ENCODE measurements around the gene TOLLIP. TPM values are rescaled to one million over a fixed set of nuclear protein-coding genes. Genes with fewer than 3 reads are reported as not detected.
"Not testable (repeated sequence)": the region's sequence is repeated elsewhere in the genome, so short reads cannot be mapped to it uniquely, and the experiment has no call there.

The TOLLIP gene
- total RNA-seq, 2 donors from 2014 or later: 46.0 to 46.3 TPM

GRCh38 chr11:1264444-1264843, 45.0 kb downstream of the TOLLIP start:
- H3K27me3 ChIP-seq (replicated peaks; ENCODE audit: insufficient read depth); DNase-seq (ENCODE audit: low spot score); H3K4me3 ChIP-seq; H3K36me3 ChIP-seq; H3K9me3 ChIP-seq: not testable (repeated sequence)
- peak; percentile 34 for ATAC-seq (ENCODE audit: insufficient number of reproducible peaks, low FRiP score, low read depth)
- TF ChIP-seq CTCF (IDR thresholded peaks at IDR 0.05): peak; percentile 42
- peaks cover 9 to 17% of the 10 kb centered on the region in 2 donors for H3K4me1 ChIP-seq (ENCODE audit: control insufficient read depth in 1 of 2, low read depth in 2 of 2)
- peak overlapping the region in 1 of 2 donors; percentile 58 for H3K27ac ChIP-seq

GRCh38 chr11:1263010-1263409, 46.4 kb downstream of the TOLLIP start:
- H3K4me3 ChIP-seq: peak overlapping the region; percentile 86
- no peak for ATAC-seq (ENCODE audit: insufficient number of reproducible peaks, low FRiP score, low read depth)
- no peak for TF ChIP-seq CTCF (IDR thresholded peaks at IDR 0.05)
- H3K36me3 ChIP-seq: no peaks in the 10 kb centered on the region
- peak overlapping the region; percentile 58 to 73 for H3K27ac ChIP-seq
- DNase-seq (ENCODE audit: low spot score): no peak
- no peaks in the 10 kb centered on the region for H3K9me3 ChIP-seq
- H3K4me1 ChIP-seq (ENCODE audit: control insufficient read depth in 1 of 2, low read depth in 2 of 2): peaks cover 9 to 17% of the 10 kb centered on the region in 2 donors
- no peaks in the 10 kb centered on the region for H3K27me3 ChIP-seq (replicated peaks; ENCODE audit: insufficient read depth)

- H3K27ac ChIP-seq: peak overlapping the region; percentile 58 to 73
- DNase-seq (ENCODE audit: low spot score) (peak; percentile 63), ATAC-seq (ENCODE audit: insufficient number of reproducible peaks, low FRiP score, low read depth) (peak; percentile 74)
- no peaks in the 10 kb centered on the region for H3K27me3 ChIP-seq (replicated peaks; ENCODE audit: insufficient read depth)
- no peaks in the 10 kb centered on the region for H3K36me3 ChIP-seq
- peak overlapping the region; percentile 86 for H3K4me3 ChIP-seq
- no peak for TF ChIP-seq CTCF (IDR thresholded peaks at IDR 0.05)
- H3K4me1 ChIP-seq (ENCODE audit: control insufficient read depth in 1 of 2, low read depth in 2 of 2): peaks cover 9 to 17% of the 10 kb centered on the region in 2 donors
- H3K9me3 ChIP-seq: no peaks in the 10 kb centered on the region
Measured at GRCh38 chr11:1262172-1263006, 47.0 kb downstream of the TOLLIP start.

- TF ChIP-seq CTCF (IDR thresholded peaks at IDR 0.05): no peak
- no peak for ATAC-seq (ENCODE audit: insufficient number of reproducible peaks, low FRiP score, low read depth)
- Histone ChIP-seq H3K9me3 (no peaks in the 10 kb centered on the region), H3K4me3 (no peak overlapping the region), H3K27ac (no peak overlapping the region), H3K27me3 (replicated peaks; ENCODE audit: insufficient read depth) (no peaks in the 10 kb centered on the region), H3K4me1 (ENCODE audit: control insufficient read depth in 1 of 2, low read depth in 2 of 2) (peaks cover 9 to 17% of the 10 kb centered on the region in 2 donors), H3K36me3 (no peaks in the 10 kb centered on the region)
- no peak for DNase-seq (ENCODE audit: low spot score)
Measured at GRCh38 chr11:1261241-1262071, 48.0 kb downstream of the TOLLIP start.

GRCh38 chr11:1260620-1261019, 48.8 kb downstream of the TOLLIP start:
- H3K9me3 ChIP-seq: no peaks in the 10 kb centered on the region
- ATAC-seq (ENCODE audit: insufficient number of reproducible peaks, low FRiP score, low read depth): no peak
- no peak for DNase-seq (ENCODE audit: low spot score)
- TF ChIP-seq CTCF (IDR thresholded peaks at IDR 0.05): no peak
- H3K27ac ChIP-seq: no peak overlapping the region
- no peaks in the 10 kb centered on the region for H3K27me3 ChIP-seq (replicated peaks; ENCODE audit: insufficient read depth)
- H3K4me3 ChIP-seq: no peak overlapping the region
- peaks cover 9 to 17% of the 10 kb centered on the region in 2 donors for H3K4me1 ChIP-seq (ENCODE audit: control insufficient read depth in 1 of 2, low read depth in 2 of 2)
- H3K36me3 ChIP-seq: no peaks in the 10 kb centered on the region
